HG03095 (cell line): ENCODE results near the gene ABCC8.

Experiments
- ATAC-seq: cut with Tn5 transposase; IDR thresholded peaks from one replicate; pipeline ENCODE4 v1.9.1; 2021; ENCODE audit warnings: moderate library complexity; ENCODE audit not compliant: unreplicated experiment

The ABCC8 gene

DNA sequence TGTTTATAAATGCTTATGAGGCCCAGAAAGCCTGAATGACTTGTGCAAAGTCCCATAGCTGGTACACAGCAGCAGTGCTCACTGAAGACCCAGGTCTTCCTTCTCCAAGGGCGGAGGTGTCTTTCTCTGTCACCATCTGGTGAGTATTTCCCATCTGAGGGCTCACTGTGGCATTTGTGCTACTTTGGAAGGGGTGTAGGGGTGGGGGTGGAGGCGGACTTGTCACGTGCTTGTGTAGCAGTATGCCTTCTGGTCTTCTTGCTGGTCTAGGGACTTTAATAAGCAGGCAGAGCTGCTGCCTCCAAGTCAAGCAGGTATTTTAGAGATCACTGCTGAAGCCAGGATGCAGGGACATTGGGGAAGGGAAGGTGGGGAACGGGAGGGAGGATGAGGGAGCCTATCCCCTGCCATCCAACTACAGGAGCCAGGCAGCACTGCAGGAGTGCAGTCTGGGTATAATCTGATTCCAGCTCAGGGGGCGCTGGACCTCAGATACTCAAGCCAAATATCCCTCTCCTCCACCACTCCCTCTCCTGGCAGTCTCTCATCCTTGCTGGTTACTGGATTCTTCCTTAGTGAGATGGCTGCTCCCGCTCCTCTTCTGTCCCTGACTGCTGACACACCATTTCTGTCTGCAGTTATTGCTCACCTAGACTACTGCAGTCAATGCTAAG, 3.4 kb downstream of the ABCC8 start:
- no peak for ATAC-seq

DNA sequence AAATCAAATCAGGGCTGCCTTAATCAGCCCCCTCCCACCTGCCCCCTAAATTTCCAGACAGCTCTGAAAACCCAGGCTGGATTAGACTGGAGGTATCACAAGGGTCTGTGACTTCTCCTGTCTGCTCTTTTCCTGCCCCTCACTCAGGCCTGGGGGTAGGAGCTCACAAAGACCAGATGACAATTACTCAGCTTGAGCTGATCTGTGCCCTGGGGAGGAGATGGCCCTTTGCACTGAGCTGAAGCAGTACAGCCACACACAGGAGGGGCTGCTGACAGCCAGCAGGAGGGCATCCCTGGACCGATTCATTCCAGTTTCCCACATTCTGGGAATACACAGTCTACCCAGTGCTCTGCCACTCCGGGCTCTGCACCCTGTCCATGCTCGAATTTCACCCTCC, 4.2 kb downstream of the ABCC8 start:
- ATAC-seq: no peak

DNA sequence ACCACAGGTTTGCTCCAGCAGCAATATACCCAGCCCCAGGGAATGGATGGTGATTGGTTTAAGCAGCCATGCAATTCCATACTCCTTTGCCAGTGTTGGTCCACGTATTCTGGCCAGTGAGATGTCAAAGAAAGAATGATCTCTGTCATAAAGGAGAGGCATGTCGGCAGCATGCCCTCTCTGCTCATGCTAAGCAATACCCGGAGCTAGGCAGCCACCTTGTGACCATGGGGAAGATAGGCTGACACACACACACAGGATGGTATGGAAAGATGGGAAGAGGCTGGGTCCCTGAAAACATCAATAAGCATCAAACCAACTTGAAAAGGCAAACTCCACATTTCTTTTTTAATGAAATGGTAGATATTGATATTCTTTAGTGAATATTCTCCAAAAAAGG, 5.1 kb downstream of the ABCC8 start:
- ATAC-seq: no peak

DNA sequence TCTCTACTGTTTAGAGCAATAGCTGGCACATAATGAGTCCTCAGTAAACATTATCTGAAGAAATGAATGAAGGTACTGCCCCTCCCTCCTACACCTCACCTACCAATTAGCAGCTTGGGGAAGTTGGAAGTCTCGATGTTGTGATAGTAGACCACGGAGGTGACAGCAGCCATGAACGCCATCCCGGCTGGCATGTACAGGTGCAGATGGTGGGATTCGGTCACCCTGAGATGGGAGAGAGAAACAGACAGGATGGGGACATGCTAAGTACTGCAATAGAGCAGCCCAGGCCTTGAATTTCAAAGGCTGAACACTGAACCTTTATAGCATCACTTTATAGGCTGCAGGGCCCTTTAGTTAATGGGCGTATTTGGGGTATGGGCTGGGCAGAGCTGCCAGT, 6.6 kb downstream of the ABCC8 start:
- ATAC-seq: no peak

DNA sequence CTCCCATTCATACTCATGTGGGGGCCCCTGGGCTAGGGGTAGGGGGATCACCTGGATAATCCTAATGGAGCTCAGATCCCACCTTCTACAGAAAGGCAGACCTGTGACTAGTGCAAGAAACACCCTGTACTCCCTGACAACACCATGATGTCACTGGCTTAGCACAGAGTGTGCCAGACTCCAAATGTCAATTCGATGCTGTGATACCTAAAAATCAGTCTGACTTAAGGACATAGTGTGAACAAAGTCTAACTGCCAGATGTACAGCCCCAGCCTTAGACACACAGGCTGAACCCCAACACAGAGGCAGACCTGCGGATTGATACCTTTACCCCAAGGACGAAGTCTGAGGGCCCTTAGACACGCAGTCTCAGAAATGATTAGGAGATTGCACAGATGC, 8.5 kb downstream of the ABCC8 start:
- ATAC-seq: no peak

DNA sequence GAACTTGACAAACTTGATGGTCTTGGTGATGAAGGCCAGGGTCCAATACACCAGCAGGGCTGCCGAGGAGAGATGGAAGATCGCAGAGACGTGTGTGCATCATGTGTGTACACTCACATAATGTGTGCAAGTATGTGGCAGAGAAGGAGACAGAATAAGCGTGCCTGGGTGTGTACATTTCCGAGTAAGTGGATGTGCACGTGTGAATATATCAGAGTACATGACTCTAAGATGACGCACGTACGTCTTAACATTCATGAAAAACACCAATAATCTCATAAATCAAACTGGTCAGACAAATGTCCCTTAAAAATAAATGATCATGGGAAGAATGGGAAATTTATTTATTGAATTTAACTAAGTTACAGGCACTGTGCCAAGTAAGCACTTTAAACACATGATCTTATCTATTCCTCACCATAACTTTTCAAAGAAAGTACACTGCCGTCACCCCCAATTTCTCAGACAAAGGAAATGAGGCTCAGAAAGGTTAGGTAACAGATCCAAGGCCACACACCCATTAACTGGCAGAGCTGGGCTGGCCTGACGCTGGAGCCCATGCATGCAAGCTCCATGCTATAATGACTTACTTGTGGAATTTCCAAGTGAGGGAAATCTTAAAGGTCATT, 13.0 kb downstream of the ABCC8 start:
- ATAC-seq: no peak

DNA sequence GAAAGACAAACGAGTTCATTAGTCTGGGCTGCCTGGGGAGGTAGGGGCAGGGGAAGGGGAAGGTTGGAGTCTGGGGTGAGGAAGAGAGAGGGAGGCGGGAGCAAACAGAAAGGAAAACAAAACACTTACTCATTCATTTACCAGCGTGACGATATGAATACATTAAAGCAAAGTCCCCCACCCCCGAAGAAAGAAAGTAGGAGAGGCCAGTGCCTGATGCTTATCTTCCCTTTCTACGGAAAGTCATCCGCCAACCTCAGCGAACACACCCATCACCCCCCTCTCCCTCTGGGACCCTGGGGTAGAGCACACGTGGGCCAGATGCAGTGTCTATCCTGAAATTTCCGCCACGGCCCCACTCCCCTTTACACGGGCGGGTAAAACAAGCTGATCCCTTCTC, 13.7 kb downstream of the ABCC8 start:
- ATAC-seq: no peak

DNA sequence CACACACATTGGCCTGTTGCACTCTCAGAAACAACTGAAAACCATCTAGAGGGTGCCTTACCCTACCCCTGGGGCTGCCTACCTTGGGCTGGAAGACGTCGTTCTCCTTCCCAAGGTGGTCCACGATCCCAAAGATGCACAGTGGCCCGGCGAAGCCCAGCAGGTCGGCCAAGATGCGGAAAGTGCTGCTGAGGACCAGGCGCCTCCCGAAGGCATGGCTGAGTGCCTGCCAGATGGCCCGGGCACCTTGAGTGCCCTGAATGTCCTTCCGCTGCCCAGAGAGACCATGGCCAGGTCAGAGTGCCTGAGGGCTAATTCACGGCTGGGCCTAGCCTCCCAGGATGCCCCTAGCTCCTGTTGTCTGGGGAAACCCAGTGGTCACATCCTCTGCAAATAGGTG, 16.2 kb downstream of the ABCC8 start:
- no peak for ATAC-seq

DNA sequence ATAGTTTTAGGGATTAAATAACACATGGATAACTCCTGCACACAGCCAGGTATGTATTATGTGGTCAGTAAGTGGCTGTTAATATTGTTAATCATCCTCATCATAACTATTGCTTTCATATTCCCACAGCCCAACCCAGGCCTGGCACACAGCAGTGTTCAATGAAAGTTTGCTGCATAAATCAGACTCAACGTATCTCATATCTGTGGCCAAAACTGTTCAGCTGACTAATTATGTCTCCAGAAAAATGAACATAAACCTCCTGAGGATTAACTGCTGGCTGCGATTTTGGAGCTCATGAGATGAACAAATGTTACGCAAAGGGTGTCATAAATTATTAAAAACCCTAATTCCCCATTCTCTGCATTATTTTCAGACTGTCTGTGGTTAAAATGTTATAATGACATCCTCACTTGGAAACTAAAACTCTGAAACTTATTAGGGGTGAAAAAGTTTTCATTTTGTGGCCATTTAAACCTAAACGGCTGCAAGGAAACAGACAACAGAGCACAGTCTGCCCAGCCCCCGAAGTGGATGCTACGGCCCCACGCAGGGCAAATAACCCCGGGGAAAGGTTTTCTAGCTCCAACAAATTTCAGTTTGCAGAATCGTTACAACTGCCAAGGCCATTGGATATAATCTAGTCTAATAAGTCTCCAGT, 17.3 kb downstream of the ABCC8 start:
- no peak for ATAC-seq

DNA sequence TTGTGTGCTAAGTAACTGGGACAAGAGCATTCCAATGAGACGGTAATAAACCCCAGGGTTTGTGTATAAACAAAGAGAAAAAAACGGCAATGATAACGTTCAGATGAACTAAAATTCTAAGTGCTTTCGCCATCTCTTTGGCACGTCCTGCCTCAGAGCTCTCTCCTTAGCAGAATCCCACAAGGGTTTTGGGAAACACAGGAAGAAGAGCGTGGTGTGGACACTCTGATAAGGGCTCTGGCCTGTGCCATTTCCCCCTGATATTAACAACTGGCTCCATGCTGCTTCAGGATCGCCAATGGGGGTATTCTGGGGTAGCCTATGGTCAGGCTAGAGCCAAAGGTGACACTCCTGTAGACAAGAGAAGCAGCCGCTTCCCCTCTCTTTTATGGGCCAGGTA, 18.4 kb downstream of the ABCC8 start:
- ATAC-seq: no peak

DNA sequence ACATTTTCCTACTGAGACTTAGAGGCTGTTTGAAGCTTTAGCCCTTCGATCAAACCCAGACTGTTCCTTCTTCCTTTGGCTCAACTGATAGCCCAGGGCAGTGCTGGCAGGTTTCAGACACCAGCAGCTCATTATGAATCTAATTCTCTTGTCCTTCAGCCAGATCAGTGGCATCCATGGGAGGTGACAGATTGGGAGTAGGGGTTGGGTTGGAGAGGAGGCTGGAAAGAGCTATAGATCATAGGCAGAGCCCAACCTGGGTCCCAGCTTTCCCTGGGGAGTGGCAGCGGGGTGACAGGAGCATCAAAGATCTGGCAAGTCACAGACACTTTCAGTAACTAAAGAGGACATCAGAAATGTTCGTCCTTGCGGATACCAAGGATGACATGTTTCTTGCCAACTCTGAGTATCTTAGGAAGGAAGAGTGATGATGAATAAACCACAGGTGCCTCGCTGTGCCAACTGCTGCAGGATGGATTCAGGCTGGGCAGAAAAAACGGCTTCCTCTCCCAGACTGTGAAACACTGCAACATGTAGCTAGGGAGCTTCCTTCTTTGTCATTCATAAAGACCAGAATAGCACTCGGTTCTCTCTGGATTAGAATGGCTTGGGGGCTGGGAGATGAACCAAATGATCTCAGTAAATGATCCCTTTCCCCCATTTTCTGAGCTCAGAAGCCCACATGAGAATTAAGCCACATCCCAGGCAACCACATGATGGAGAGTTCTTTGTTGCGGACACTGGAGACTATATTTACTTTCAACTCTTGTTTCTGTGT, 19.1 kb downstream of the ABCC8 start:
- ATAC-seq: no peak

DNA sequence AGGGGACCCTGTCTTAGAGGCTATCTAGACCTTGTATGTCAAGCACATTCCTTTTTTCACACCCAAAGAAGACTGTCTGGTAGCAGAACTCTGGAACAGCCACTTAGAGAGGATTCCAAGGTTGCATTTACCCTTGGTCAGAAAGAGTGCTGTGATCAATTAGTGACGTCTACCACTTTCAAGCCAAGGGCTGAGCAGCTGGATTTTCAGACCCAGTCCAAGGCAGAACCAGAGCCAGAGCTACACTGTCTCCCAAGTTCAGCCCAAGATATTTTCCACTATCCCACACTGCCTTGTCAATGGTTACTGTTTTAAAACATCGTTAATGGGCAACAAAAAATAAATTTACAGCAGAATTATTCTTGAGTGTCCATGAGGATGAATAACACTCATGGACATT, 24.0 kb downstream of the ABCC8 start:
- ATAC-seq: no peak

DNA sequence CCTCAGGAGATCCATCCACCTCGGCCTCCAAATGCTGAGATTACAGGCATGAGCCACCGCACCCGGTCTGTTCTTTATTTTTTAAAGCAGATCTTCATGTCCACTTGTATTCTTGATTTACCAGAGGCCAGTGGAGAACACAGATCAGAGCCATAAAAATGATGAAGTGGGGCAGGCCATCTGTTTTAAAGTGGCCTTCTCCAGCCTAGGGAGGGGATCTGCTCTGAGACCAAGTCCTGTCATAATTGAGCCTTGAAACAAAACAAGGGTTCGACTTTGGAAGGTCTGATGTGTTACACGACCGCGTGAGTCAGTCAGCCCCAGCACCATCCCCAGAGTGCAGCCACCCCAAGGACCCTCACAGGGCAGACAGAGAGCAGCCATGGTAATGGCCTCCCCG, 27.5 kb downstream of the ABCC8 start:
- ATAC-seq: no peak

DNA sequence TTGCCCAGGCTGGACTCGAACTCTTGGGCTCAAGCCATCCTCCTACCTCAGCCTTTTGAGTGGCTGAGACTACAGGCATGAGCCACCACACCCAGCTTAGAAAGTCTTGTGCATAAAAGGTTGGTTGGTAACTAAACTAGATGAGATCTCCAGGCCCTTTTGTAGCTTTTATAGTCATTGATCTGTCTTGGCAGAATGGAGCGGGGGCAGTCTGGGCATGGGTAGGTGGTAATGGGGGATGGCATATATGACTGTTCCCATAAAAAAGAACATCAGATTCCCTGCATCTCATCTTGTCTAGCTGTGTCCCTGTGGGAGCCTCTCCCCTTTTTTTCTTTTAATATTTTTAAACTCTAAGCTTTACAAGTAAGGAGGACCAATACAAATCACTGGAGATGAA, 30.2 kb downstream of the ABCC8 start:
- ATAC-seq: no peak

DNA sequence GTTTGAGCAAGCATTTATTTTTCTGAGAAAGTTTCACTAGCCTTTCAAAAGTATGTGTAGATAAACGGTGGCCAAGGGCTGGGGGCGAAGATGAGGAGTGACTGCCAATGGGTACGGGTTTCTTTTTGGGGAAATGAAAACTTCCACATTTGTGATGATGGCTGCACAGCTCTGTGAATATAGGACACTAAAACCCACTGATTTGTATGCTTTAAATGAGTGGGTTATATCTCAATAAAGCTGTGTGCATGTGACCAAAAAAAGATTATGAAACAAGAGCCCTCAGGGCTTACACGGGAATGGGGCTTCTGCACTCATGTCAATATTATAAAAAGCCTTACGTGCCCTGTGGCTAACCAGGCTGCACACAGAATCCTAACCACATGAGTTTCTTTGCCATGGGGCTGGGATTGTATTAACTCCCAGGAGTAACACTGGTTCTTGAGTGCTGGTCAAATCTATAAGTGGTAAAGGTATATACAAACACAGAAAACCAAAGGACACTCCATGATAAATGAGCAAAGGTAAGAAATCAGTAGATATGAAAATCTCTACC, 31.3 kb downstream of the ABCC8 start:
- no peak for ATAC-seq

DNA sequence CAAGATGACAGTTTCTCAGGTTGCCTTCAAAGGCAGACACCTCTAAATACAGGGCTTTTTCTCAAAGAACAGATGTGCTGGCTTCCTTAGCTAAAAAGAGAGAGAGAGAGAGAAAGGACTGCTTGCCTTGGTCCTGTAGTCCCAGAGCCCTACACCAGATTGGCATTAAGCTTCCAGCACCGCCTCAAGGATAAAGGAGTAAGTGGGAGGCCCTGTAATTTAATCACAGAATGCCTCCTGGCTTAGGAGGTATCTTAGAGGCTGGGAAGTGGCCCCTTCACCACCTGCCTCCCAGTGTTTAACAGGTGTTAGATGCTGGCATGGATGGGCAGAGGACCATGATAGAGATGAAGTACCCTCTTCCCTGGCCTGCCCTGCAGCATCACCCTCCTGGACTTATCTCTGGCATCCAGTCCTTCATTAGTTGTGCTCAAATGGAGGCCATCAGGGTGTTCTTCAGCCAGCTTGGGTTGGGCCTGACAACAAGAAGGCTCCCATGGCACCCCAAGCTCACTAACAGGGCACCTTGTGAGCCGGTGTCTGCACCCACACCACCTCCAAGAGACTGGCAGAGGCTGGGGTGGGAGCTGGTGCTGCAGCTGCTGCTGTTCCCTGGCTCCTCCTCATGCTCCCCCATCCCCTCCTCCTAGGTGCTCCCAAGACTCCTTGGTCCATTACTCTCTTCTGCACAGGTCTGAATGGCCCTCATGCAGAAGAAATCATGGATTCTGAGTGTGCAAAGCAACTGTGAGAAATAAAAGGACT, 32.5 kb downstream of the ABCC8 start:
- no peak for ATAC-seq

DNA sequence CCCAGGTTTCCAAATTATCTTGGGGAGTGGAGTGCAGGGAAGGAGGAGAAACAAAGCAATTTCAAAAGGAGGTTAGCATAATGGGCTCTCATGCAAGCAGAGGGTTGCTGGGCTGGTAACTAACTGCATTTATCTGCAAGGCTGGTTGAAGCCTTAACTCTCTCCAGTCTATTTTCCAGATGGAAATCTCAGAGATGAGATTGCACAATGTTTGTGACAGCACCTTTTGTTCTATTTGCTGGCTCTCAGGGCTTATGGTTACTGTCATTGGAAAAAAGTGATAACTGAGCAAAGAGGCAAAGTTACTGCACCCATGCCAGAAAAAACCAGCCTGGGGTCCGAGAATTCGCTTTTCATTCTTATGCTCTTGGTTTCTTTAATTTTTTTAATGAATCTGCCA, 33.2 kb downstream of the ABCC8 start:
- ATAC-seq: no peak

DNA sequence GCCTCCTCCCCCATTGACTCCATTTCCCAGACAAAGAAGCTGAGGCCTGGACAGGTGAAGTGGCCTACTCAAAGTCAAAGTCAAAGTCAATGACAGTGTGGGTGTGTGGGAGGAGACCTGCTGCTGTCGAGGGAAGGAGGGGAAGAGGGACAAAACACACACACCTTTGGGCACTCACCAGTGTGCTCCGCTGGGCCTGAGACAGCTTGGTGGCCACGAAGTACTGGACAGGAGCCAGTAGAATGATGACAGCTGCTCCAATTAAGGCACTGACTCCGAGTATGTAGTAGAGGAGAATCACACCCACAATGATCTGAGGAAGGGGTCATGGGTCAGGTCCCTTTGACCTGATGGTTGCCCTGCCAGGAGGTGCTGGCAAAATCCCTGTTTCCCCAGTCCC, 33.6 kb downstream of the ABCC8 start:
- no peak for ATAC-seq

DNA sequence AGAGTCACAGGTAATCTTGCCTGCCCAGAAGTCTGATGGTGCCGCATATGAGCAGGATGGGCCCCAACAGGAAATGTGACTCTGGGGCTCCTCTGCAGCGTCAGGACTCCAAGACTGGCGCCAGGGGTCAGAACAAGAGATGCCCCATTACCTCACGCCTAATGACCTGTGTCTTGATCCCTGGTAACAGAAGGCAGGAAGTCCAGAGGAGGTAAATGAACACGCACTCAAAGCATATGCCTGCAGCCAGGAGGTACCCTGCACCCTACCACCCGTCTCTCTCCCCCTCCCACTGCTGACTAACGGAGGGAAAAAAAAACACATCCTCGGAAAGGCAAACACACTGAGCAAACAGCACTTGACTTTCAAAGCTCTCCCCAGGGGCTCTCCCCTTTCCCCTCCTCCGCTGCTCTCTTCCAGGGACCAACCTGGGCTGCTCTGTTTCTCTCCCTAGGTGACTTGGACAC, 37.3 kb downstream of the ABCC8 start:
- ATAC-seq: no peak

DNA sequence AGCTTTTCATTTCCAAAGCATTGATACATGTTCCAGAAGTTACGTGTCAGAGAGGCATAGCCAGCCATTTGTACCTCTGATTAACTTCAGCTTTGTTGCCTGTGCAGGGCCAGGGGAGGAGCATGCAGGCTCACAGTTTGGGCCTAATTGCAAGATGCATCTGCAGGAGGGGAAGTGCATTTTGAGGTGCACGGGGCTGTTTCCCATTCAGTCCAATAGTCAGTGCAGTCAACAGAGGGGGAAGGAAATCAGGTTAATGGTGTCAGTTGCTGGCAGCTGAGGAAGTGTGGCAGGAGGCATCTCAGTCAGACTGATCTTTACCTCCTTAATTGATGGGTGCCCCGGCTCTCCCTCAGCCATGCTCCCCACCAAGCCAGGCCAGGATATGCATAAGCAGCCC, 39.3 kb downstream of the ABCC8 start:
- ATAC-seq: no peak

DNA sequence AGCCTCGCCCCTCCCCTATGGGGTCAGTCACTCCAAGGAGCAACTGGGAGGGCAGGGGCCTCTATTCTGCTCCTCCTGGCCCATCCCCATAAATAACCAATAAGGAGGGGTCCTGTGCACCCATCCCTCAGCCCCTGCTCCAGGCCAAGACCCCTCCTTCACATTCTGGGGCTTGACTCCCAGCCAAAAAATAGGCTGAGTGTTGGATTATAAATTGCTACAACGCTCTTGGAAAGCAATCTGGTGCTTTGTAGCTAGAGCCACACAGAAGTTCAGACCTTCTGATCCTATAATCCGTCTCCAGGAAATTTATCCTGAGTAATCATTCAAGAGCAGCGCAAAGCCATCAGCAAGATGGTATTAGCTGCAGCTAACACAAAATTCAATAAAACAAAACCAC, 42.5 kb downstream of the ABCC8 start:
- no peak for ATAC-seq
